GM19455 (cell line): ENCODE results near the gene MRPL44.

Experiments used
- ATAC-seq: cut with Tn5 transposase; IDR thresholded peaks from one replicate; pipeline ENCODE4 v1.9.1; 2021; ENCODE audit not compliant: unreplicated experiment

The MRPL44 gene

GRCh38 chr2:223969856-223970255, 12.6 kb downstream of the MRPL44 start:
- no peak for ATAC-seq

GRCh38 chr2:223970343-223971128, 13.3 kb downstream of the MRPL44 start:
- ATAC-seq, result peak; percentile 79

GRCh38 chr2:223971731-223972130, 14.5 kb downstream of the MRPL44 start:
- no peak for ATAC-seq

- ATAC-seq, result no peak
These were observed 15.4 kb downstream of the MRPL44 start for GRCh38 chr2:223972656-223973102.

GRCh38 chr2:223973606-223974005, 16.3 kb downstream of the MRPL44 start:
- no peak for ATAC-seq

- ATAC-seq, result no peak
These were observed 19.5 kb downstream of the MRPL44 start for GRCh38 chr2:223976635-223977226.

GRCh38 chr2:223978451-223978850, 21.2 kb downstream of the MRPL44 start:
- ATAC-seq, result no peak

GRCh38 chr2:223979730-223980396, 22.6 kb downstream of the MRPL44 start:
- ATAC-seq, result no peak

GRCh38 chr2:223980397-223980735, 23.1 kb downstream of the MRPL44 start:
- no peak for ATAC-seq

GRCh38 chr2:223980803-223981202, 23.5 kb downstream of the MRPL44 start:
- ATAC-seq, result no peak

GRCh38 chr2:223981241-223981640, 24.0 kb downstream of the MRPL44 start:
- ATAC-seq, result no peak

- ATAC-seq, result no peak
These were observed 32.1 kb downstream of the MRPL44 start for GRCh38 chr2:223989206-223989855.

GRCh38 chr2:223989856-223990232, 32.6 kb downstream of the MRPL44 start:
- ATAC-seq, result no peak

GRCh38 chr2:223991611-223992010, 34.3 kb downstream of the MRPL44 start:
- ATAC-seq, result no peak

GRCh38 chr2:223993634-223994232, 36.5 kb downstream of the MRPL44 start:
- ATAC-seq, result peak; percentile 72

- no peak for ATAC-seq
These were observed 37.4 kb downstream of the MRPL44 start for GRCh38 chr2:223994562-223995162.

- ATAC-seq, result no peak
These were observed 38.3 kb downstream of the MRPL44 start for GRCh38 chr2:223995569-223995968.

GRCh38 chr2:223996391-223996790, 39.1 kb downstream of the MRPL44 start:
- no peak for ATAC-seq

- no peak for ATAC-seq
These were observed 40.7 kb downstream of the MRPL44 start for GRCh38 chr2:223997938-223998337.

- no peak for ATAC-seq
These were observed 41.7 kb downstream of the MRPL44 start for GRCh38 chr2:223998948-223999347.

GRCh38 chr2:223999862-224000261, 42.6 kb downstream of the MRPL44 start:
- no peak for ATAC-seq
